Esophagus muscularis mucosa (tissue), 3 donors: Measurements from ENCODE around the gene ZC3H18.

ENCODE experiments used
- POLR2A ChIP-seq: fragments of 450-650 bp; IDR thresholded peaks from one replicate; pipeline ENCODE4 v1.6.1; 2017; ENCODE audit warnings: antibody characterized with exemption, moderate library complexity, mild to moderate bottlenecking, low read depth
- TF ChIP-seq, protein P1 (sequence below), 3 experiments: fragments of 200-600 bp in 2 of 3; fragments of 450-650 bp in 1 of 3; sonication (generic) in 2 of 3; IDR thresholded peaks; one replicate each; pipeline ENCODE4 v1.5.1; 2017 to 2019; ENCODE audit warnings: antibody characterized with exemption in 3 of 3, mild to moderate bottlenecking in 2 of 3, moderate library complexity in 1 of 3

DNA sequence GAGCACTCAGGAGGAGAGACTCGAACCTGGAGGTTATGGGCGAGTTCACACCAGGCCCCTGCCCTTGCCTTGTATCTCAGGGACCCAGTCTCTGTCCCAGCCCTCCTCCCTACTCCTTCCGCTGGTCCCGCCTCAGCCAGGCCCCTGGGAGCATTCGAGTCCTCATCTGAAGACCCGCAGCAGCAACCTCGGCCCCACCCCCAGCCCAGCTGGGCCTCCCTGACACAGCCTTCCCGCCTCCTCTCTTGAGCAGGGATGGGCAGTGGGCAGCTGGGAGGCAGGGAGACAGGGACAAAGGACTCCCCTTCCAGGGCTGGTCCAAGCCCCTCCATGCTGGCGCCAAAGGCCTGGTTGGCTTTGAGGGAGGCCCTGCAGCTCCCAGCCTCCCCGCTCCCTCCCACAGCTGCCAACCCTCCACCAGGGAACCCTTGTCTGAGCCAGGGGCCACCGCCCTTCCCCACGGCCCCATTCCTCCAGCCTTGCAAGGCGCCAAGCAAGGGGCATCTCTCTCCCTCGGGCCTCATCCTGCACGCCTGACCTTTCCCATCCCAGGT, 15.4 kb upstream of the ZC3H18 start:
- TF ChIP-seq, protein P1, sequence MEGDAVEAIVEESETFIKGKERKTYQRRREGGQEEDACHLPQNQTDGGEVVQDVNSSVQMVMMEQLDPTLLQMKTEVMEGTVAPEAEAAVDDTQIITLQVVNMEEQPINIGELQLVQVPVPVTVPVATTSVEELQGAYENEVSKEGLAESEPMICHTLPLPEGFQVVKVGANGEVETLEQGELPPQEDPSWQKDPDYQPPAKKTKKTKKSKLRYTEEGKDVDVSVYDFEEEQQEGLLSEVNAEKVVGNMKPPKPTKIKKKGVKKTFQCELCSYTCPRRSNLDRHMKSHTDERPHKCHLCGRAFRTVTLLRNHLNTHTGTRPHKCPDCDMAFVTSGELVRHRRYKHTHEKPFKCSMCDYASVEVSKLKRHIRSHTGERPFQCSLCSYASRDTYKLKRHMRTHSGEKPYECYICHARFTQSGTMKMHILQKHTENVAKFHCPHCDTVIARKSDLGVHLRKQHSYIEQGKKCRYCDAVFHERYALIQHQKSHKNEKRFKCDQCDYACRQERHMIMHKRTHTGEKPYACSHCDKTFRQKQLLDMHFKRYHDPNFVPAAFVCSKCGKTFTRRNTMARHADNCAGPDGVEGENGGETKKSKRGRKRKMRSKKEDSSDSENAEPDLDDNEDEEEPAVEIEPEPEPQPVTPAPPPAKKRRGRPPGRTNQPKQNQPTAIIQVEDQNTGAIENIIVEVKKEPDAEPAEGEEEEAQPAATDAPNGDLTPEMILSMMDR (IDR thresholded peaks at IDR 0.05), result no peak
- no peak for TF ChIP-seq POLR2A
